Fibroblast of lung (primary cell): ENCODE data around the gene WHRN. TPM values are rescaled to one million over a fixed set of nuclear protein-coding genes. Genes with fewer than 3 reads are reported as not detected.

ENCODE experiments used
- DNase-seq, 2 donors: peaks; one replicate each; pipeline versions ENCODE4 v3.0.0 to v3.0.0-alpha.2; 2010; ENCODE audit warnings: low read depth in 2 of 2
- H2AFZ ChIP-seq: 2 replicates; pipeline ENCODE4 v1.5.1; 2012; ENCODE audit warnings: low read length, control low read depth, inconsistent platforms
- H3K27ac ChIP-seq: 2 replicates; pipeline ENCODE4 v1.5.1; 2011; ENCODE audit warnings: low read length, control low read depth; ENCODE audit not compliant: insufficient read depth
- H3K27me3 ChIP-seq: 2 replicates; pipeline ENCODE4 v1.5.1; 2011; ENCODE audit warnings: mild to moderate bottlenecking, low read length; ENCODE audit not compliant: control insufficient read depth, insufficient read depth
- H3K36me3 ChIP-seq: 2 replicates; pipeline ENCODE4 v1.5.1; 2011; ENCODE audit warnings: low read length; ENCODE audit not compliant: control insufficient read depth, insufficient read depth
- H3K4me1 ChIP-seq: 2 replicates; pipeline ENCODE4 v1.5.1; 2011; ENCODE audit warnings: low read length; ENCODE audit not compliant: control insufficient read depth, insufficient read depth; ENCODE audit errors: extremely low read depth
- H3K4me2 ChIP-seq: 2 replicates; pipeline ENCODE4 v1.5.1; 2011; ENCODE audit warnings: low read length, control low read depth; ENCODE audit not compliant: insufficient read depth; ENCODE audit errors: extremely low read depth
- H3K4me3 ChIP-seq, 4 experiments: fragments of 200-600 bp in 1 of 4; sonication (generic) in 1 of 4; replicated peaks in 1 of 4; 2 replicates each; pipeline ENCODE4 v1.5.1; 2011 to 2016; ENCODE audit warnings: low read length in 4 of 4, low read depth in 3 of 4, mild to moderate bottlenecking in 3 of 4, control low read depth in 2 of 4, inconsistent platforms in 1 of 4, mixed read lengths in 1 of 4; ENCODE audit not compliant: insufficient read depth in 1 of 4; ENCODE audit errors: control extremely low read depth in 1 of 4
- H3K79me2 ChIP-seq: 2 replicates; pipeline ENCODE4 v1.5.1; 2012; ENCODE audit warnings: mild to moderate bottlenecking, low read length, inconsistent platforms; ENCODE audit not compliant: control insufficient read depth, insufficient read depth
- H3K9ac ChIP-seq: 2 replicates; pipeline ENCODE4 v1.5.1; 2011; ENCODE audit warnings: mild to moderate bottlenecking, low read length, control low read depth; ENCODE audit not compliant: insufficient read depth
- H3K9me3 ChIP-seq: 2 replicates; pipeline ENCODE4 v1.5.1; 2012; ENCODE audit warnings: low read depth, low read length; ENCODE audit not compliant: control insufficient read depth, insufficient read depth
- H4K20me1 ChIP-seq: 2 replicates; pipeline ENCODE4 v1.5.1; 2011; ENCODE audit warnings: low read length; ENCODE audit not compliant: control insufficient read depth, insufficient read depth; ENCODE audit errors: extremely low read depth
- EZH2 ChIP-seq: IDR thresholded peaks from 2 replicates; pipeline ENCODE4 v1.5.1; 2012; ENCODE audit warnings: low read length, control low read depth, mild to moderate bottlenecking; ENCODE audit errors: missing control alignments
- polyA plus RNA-seq, 2 donors: library from polyadenylated mRNA; depleted of rRNA in 1 of 2; stranded (reverse) in 1 of 2; unstranded in 1 of 2; fragments of >200 nt; gene quantifications; 2 replicates each; pipeline ENCODE4 v1.2.1, GENCODE V29; 2011 to 2012; ENCODE audit warnings: missing spikeins in 1 of 2
- total RNA-seq: library from RNA; depleted of rRNA; stranded (reverse); fragments of >200 nt; gene quantifications from 2 replicates; pipeline ENCODE4 v1.2.1, GENCODE V29; 2014
- TF ChIP-seq, protein P1 (sequence below), 2 donors: IDR thresholded peaks in 1 of 2; conservative IDR thresholded peaks in 1 of 2; 1 replicate in 1 of 2; 2 replicates in 1 of 2; pipeline ENCODE4 v1.5.1; 2011 to 2012; ENCODE audit warnings: low read length in 2 of 2, control low read depth in 1 of 2, inconsistent platforms in 1 of 2, low read depth in 1 of 2, mild to moderate bottlenecking in 1 of 2

The WHRN gene
- total and polyA plus RNA-seq, 2 donors (not counting 1 experiment from before 2014, with no cell fraction given): 0.16 to 1.8 TPM

DNA sequence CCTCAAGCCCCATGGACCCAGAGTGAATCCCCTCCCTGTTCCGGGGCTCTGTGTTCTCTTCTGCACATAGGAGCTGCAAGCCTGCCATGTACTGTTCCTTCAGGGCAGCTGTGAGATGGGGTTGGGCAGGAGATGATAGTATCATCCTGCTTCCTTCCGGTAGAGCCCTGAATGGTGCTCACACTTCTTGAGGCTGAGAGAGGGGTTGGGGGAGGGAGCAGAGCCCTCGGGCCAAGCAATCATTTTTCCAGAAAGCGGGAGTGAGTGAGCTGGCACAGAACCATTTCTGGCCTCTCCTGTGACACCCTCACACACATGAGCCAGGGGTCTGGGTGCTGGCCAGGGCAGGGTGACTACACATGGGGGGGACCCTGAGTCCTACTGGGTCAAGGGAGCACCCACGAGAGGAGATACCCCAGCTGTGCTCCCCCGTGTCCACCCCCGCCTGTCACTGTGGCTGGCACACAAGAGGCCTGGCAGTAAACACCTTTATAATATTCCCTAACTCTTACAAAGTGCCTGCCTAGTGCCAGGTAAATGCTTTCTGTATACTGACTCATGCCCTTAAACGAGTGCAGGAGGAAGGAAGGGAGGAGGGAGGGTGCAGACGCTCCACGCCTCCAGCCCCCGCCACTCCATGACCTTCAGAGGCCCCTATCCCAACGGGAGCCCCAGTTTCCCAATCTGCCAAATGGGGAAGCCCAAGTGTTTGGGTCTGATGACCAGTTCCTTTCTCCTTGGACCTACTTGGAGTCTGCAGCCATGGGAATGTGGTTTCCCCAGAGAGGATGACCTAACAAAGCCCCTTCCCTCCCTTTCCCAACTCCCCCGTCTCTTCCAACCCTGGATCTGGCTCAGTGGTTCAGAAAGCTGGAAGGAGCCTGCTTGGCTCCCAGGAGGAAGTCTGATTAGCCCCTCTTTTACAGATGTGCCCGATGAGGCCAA is 133.0 kb downstream of the WHRN start:
- Histone ChIP-seq H4K20me1 (no peaks in the 10 kb centered on the region), H3K27ac (no peak overlapping the region), H3K4me1 (peaks cover 11% of the 10 kb centered on the region), H3K27me3 (no peaks in the 10 kb centered on the region), H3K79me2 (no peaks in the 10 kb centered on the region), H3K4me2 (no peak overlapping the region), H3K9me3 (no peaks in the 10 kb centered on the region), H3K4me3 (no peak overlapping the region), H3K9ac (no peak overlapping the region), H2AFZ (no peak overlapping the region), H3K36me3 (peaks cover 10% of the 10 kb centered on the region)
- DNase-seq: peak in 1 of 2 donors; percentile 39
- TF ChIP-seq EZH2: no peak
- TF ChIP-seq, protein P1, sequence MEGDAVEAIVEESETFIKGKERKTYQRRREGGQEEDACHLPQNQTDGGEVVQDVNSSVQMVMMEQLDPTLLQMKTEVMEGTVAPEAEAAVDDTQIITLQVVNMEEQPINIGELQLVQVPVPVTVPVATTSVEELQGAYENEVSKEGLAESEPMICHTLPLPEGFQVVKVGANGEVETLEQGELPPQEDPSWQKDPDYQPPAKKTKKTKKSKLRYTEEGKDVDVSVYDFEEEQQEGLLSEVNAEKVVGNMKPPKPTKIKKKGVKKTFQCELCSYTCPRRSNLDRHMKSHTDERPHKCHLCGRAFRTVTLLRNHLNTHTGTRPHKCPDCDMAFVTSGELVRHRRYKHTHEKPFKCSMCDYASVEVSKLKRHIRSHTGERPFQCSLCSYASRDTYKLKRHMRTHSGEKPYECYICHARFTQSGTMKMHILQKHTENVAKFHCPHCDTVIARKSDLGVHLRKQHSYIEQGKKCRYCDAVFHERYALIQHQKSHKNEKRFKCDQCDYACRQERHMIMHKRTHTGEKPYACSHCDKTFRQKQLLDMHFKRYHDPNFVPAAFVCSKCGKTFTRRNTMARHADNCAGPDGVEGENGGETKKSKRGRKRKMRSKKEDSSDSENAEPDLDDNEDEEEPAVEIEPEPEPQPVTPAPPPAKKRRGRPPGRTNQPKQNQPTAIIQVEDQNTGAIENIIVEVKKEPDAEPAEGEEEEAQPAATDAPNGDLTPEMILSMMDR (conservative IDR thresholded peaks at IDR 0.05 in 1 of 2, IDR thresholded peaks at IDR 0.05 in 1 of 2; ENCODE audit: low read depth in 1 of 2, low read length in 2 of 2): no peak

DNA sequence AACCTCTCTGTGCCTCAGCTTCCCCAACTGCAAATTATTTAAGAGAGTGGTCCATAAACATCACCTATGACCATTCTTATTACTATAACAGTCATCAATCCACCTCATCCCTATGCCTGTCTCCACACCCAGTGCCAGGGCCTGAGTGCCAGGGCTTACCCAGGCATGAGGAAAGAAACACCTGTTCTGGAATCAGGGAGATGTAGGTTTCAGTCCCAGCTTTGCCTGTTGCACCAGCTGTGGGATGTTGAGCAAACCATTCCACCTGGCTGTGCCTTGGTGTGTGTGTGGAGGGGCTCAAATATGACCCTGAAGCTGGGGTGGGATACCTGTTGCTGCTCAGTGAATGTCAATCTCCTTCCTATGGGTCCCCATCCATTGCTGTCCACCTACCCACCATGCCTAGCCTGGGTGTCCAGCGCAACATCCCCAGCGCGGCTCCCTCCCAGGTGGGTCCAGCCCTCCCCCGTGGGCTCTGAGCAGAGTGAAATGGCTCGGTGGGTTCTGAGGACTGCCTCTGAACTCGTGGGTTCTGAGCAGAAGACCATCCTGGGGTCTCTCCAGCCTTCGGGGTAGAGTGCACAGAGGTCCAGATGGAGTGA is 133.8 kb downstream of the WHRN start:
- Histone ChIP-seq H3K9me3 (no peaks in the 10 kb centered on the region), H3K9ac (no peak overlapping the region), H2AFZ (no peak overlapping the region), H3K4me3 (no peak overlapping the region), H3K4me2 (no peak overlapping the region), H3K36me3 (peaks cover 8% of the 10 kb centered on the region), H3K4me1 (peaks cover 14% of the 10 kb centered on the region), H4K20me1 (no peaks in the 10 kb centered on the region), H3K27ac (no peak overlapping the region), H3K79me2 (no peaks in the 10 kb centered on the region), H3K27me3 (no peaks in the 10 kb centered on the region)
- DNase-seq: no peak
- TF ChIP-seq, protein P1 (conservative IDR thresholded peaks at IDR 0.05 in 1 of 2, IDR thresholded peaks at IDR 0.05 in 1 of 2; ENCODE audit: low read depth in 1 of 2, low read length in 2 of 2): no peak
- TF ChIP-seq EZH2: no peak

DNA sequence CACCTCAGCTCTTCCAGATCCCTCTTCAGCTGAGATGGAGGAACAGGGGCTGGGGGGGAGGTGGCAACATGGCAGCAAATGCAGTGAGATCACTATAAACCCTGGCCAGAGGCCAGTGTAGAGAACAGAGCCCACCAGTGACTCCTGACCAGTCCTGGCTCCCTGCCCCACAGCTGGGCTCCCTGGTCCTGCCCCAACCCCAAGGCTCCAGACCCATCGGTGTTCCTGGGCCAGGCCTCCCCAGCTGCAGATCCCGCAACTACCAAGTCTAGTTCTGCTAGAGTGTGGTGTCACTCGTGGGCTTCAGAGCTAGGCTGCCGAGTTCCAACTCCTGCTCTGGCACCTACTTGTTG is 134.3 kb downstream of the WHRN start:
- H2AFZ ChIP-seq: no peak overlapping the region
- H3K27ac ChIP-seq: no peak overlapping the region
- TF ChIP-seq EZH2: no peak
- TF ChIP-seq, protein P1 (conservative IDR thresholded peaks at IDR 0.05 in 1 of 2, IDR thresholded peaks at IDR 0.05 in 1 of 2; ENCODE audit: low read depth in 1 of 2, low read length in 2 of 2): no peak
- H3K9me3 ChIP-seq: no peaks in the 10 kb centered on the region
- peaks cover 14% of the 10 kb centered on the region for H3K4me1 ChIP-seq
- no peaks in the 10 kb centered on the region for H3K27me3 ChIP-seq
- no peak overlapping the region for H3K4me2 ChIP-seq
- H3K36me3 ChIP-seq: peaks cover 8% of the 10 kb centered on the region
- H3K4me3 ChIP-seq: no peak overlapping the region
- no peak overlapping the region for H3K9ac ChIP-seq
- H3K79me2 ChIP-seq: no peaks in the 10 kb centered on the region
- no peaks in the 10 kb centered on the region for H4K20me1 ChIP-seq
- no peak for DNase-seq
